Measurements from ENCODE around the gene P3H4. TPM values are rescaled to one million over a fixed set of nuclear protein-coding genes. Genes with fewer than 3 reads are reported as not detected.

P3H4 gene
- total RNA-seq, 2 donors from 2014 or later, result 0.64 to 0.89 TPM

DNA sequence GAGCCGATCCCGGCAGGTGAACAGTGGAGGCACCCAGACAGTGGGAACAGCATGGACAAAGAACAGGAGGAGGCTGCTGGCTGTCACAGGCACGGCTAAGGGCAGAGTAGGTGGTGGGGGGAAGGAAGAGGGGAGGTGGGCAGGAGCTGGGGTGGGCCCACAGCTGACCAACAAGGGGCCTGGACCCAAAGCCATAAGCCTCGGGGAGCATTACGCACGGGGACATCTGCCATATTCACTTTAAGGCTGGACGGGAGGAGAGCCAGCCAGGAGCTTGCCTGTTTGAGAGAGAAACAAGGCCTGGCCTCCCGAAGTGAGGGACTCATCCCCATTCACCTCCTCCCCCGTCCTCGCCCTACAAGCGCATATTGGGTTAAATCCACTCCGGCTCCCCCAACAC is 57.7 kb downstream of the P3H4 start:
- Mint-ChIP-seq H3K27ac (no peak overlapping the region), H3K27me3 (peaks cover 3% of the 10 kb centered on the region), H3K4me3 (no peak overlapping the region), H3K4me1 (no peaks in the 10 kb centered on the region), H3K9me3 (no peaks in the 10 kb centered on the region), H3K36me3 (ENCODE audit: low read depth) (no peaks in the 10 kb centered on the region)
- no peak for ATAC-seq (replicated peaks)

Other genes with a start within 250 kb of the P3H4 start
- gene KRT9, start 239.9 kb downstream of the P3H4 start, total RNA-seq, result not detected
- gene KRT14, start 225.1 kb downstream of the P3H4 start, total RNA-seq, result not detected
- gene KRT16, start 199.2 kb downstream of the P3H4 start, total RNA-seq, result not detected
- gene KRT17, start 187.4 kb downstream of the P3H4 start, total RNA-seq, result 1 to 10 TPM in 1 of 2 donors, under 1 TPM in 1; 0.58 to 2.5 TPM
- gene EIF1, start 123.1 kb downstream of the P3H4 start, total RNA-seq, result 100 to 1,000 TPM; 925 to 935 TPM
- not detected for gene GAST, start 99.6 kb downstream of the P3H4 start, total RNA-seq
- under 1 TPM; 0.13 to 0.15 TPM for gene HAP1, start 77.3 kb downstream of the P3H4 start, total RNA-seq
- under 1 TPM; 0.32 to 0.45 TPM for gene JUP, start 25.2 kb downstream of the P3H4 start, total RNA-seq
- under 1 TPM; 0.09 to 0.37 TPM for gene FKBP10, start 1.1 kb upstream of the P3H4 start, total RNA-seq
- 10 to 100 TPM; 51.2 to 70.3 TPM for gene NT5C3B, start 24.3 kb upstream of the P3H4 start, total RNA-seq
- gene KLHL10, start 25.9 kb upstream of the P3H4 start, total RNA-seq, result under 1 TPM in 1 of 2 donors, not detected in 1; 0.16 TPM
- gene KLHL11, start 53.5 kb upstream of the P3H4 start, total RNA-seq, result 10 to 100 TPM; 15.1 to 16.2 TPM
- gene ACLY, start 107.0 kb upstream of the P3H4 start, total RNA-seq, result 100 to 1,000 TPM in 1 of 2 donors, 10 to 100 TPM in 1; 95.4 to 222 TPM
- gene ODAD4, start 118.7 kb upstream of the P3H4 start, total RNA-seq, result under 1 TPM; 0.63 to 0.93 TPM
- 10 to 100 TPM; 51.4 to 82.9 TPM for gene CNP, start 154.8 kb upstream of the P3H4 start, total RNA-seq
- 100 to 1,000 TPM in 1 of 2 donors, 10 to 100 TPM in 1; 79.5 to 118 TPM for gene DNAJC7, start 205.5 kb upstream of the P3H4 start, total RNA-seq
- gene NKIRAS2, start 208.1 kb upstream of the P3H4 start, total RNA-seq, result 10 to 100 TPM; 12.0 to 14.9 TPM
- gene C17orf113, start 238.7 kb upstream of the P3H4 start, total RNA-seq, result under 1 TPM; 0.06 to 0.32 TPM